ENCODE data around the gene PVR.

The PVR gene

DNA sequence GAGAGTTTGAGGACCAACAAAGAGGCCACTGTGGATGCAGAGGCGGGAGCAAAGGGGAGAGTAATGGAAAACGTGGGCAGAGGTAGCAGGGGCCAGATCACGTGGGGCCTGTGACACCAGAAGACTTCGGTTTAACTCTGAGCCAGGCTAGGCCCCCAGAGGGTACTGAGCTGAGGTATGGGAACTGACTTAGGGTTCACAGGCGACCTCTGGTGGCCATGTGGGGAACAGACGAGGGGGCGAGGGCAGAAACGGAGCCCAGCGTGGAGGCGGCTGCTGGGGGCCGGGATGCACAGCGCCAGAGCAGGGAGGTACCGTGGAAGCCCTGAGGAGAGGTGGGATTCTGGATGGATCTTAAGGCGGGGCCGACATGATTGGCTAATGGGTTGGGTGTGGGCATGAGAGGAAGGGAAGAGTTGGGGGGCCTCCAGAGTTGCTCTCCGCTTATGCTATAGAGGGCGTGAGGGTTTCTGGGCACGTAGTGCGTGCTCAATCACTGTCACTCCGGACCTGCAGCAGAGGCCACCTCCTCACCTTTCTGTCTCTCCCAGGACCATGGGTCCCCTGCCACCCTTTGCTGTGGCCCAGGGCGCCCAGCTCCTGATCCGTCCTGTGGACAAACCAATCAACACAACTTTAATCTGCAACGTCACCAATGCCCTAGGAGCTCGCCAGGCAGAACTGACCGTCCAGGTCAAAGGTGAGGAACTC lies 13.7 kb downstream of the PVR start:
- Histone ChIP-seq H3K9me3 (ENCODE audit: control insufficient read depth, insufficient read depth, low read depth, low read length) (no peaks in the 10 kb centered on the region), H3K36me3 (ENCODE audit: control insufficient read depth in 2 of 2, insufficient read depth in 1 of 2, low read length in 2 of 2) (peaks cover 50 to 92% of the 10 kb centered on the region in 2 experiments), H3K4me3 (ENCODE audit: low read depth, low read length) (no peak overlapping the region), H3K27ac (ENCODE audit: extremely low read depth, low read depth, low read length) (no peak overlapping the region), H3K4me1 (ENCODE audit: control insufficient read depth, insufficient read depth, low read length) (no peaks in the 10 kb centered on the region)
- CTCF ChIA-PET: interaction anchor here (0.6 to 5.7 kb wide), 24 partner anchors 9 to 653 kb away, joined by 3 to 52 read pairs (median 3); no protein-coding TSS in a partner anchor
- POLR2A ChIA-PET: interaction anchor here (1.0 to 1.5 kb wide), 3 partner anchors 10 to 80 kb away, joined by 3 to 4 read pairs (median 3); no protein-coding TSS in a partner anchor
- TF ChIP-seq EGR2 (tag by site-specific recombination; IDR thresholded peaks at IDR 0.05; ENCODE audit: low read depth) (peak; percentile 61), ZBTB20 (tag by site-specific recombination; IDR thresholded peaks at IDR 0.05) (no peak), ZNF654 (tag by site-specific recombination; IDR thresholded peaks at IDR 0.05; ENCODE audit: low read depth) (peak; percentile 11; the same call in 1 of the 2 replicates), ZNF768 (tag by site-specific recombination; IDR thresholded peaks at IDR 0.05) (peak; percentile 34; the same call in 1 of the 2 replicates), ZNF221 (tag by site-specific recombination; IDR thresholded peaks at IDR 0.05; ENCODE audit: borderline replicate concordance) (no peak), ZFHX2 (tag by site-specific recombination; conservative IDR thresholded peaks at IDR 0.05) (peak; percentile 63), ZNF830 (tag by site-specific recombination; IDR thresholded peaks at IDR 0.05; ENCODE audit: low read depth) (no peak)
- TF ChIP-seq, protein P1, sequence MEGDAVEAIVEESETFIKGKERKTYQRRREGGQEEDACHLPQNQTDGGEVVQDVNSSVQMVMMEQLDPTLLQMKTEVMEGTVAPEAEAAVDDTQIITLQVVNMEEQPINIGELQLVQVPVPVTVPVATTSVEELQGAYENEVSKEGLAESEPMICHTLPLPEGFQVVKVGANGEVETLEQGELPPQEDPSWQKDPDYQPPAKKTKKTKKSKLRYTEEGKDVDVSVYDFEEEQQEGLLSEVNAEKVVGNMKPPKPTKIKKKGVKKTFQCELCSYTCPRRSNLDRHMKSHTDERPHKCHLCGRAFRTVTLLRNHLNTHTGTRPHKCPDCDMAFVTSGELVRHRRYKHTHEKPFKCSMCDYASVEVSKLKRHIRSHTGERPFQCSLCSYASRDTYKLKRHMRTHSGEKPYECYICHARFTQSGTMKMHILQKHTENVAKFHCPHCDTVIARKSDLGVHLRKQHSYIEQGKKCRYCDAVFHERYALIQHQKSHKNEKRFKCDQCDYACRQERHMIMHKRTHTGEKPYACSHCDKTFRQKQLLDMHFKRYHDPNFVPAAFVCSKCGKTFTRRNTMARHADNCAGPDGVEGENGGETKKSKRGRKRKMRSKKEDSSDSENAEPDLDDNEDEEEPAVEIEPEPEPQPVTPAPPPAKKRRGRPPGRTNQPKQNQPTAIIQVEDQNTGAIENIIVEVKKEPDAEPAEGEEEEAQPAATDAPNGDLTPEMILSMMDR (tag by site-specific recombination; IDR thresholded peaks at IDR 0.05): peak; percentile 92
- TF ChIP-seq, protein P2, sequence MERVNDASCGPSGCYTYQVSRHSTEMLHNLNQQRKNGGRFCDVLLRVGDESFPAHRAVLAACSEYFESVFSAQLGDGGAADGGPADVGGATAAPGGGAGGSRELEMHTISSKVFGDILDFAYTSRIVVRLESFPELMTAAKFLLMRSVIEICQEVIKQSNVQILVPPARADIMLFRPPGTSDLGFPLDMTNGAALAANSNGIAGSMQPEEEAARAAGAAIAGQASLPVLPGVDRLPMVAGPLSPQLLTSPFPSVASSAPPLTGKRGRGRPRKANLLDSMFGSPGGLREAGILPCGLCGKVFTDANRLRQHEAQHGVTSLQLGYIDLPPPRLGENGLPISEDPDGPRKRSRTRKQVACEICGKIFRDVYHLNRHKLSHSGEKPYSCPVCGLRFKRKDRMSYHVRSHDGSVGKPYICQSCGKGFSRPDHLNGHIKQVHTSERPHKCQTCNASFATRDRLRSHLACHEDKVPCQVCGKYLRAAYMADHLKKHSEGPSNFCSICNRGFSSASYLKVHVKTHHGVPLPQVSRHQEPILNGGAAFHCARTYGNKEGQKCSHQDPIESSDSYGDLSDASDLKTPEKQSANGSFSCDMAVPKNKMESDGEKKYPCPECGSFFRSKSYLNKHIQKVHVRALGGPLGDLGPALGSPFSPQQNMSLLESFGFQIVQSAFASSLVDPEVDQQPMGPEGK (tag by site-specific recombination; IDR thresholded peaks at IDR 0.05): 0 out of 2 replicates have a peak, but pooled peaks have one; percentile 30

DNA sequence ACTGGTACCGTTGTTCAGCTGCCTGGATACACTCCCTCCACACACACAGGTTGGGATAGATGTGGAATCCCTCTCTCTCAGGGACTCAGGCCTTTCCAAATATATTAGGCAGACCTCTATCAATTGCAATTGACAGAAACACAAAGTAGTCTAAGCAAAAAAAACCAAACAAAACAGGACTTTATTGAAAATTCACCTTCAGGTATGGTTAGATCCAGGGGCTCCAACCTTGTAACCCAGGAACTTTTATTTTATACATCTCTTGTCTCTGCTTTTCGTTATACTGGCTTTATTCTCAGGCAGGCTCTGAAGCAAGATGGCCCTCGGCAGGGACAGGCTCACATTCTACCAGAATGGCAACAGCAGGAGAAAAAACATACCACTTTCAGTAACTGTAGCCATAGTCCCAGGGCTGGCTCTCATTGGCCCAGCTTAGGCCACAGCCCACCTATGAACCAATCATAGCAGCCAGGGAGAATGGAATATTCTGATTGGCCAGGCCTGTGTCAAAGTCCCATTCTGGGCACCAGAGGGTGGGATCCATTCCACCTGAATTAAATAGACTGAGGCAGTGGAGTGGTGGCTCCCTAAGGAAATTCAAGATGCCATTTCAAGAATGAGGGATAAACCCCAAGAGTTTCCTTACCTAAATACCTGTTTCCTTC lies 14.5 kb downstream of the PVR start:
- no peak overlapping the region for H3K27ac ChIP-seq (ENCODE audit: extremely low read depth, low read depth, low read length)
- H3K4me3 ChIP-seq (ENCODE audit: low read depth, low read length): no peak overlapping the region
- no peaks in the 10 kb centered on the region for H3K9me3 ChIP-seq (ENCODE audit: control insufficient read depth, insufficient read depth, low read depth, low read length)
- peaks cover 46 to 94% of the 10 kb centered on the region in 2 experiments for H3K36me3 ChIP-seq (ENCODE audit: control insufficient read depth in 2 of 2, insufficient read depth in 1 of 2, low read length in 2 of 2)
- TF ChIP-seq KLF8 (tag by site-specific recombination; IDR thresholded peaks at IDR 0.05) (no peak), YY1 (tag by site-specific recombination; IDR thresholded peaks at IDR 0.05) (no peak), ZNF529 (tag by site-specific recombination; IDR thresholded peaks at IDR 0.05; ENCODE audit: insufficient replicate concordance) (no peak), ZNF558 (tag by site-specific recombination; IDR thresholded peaks at IDR 0.05) (no peak), ZNF175 (tag by site-specific recombination; IDR thresholded peaks at IDR 0.05) (no peak), ZNF561 (tag by site-specific recombination; IDR thresholded peaks at IDR 0.05; ENCODE audit: borderline replicate concordance) (no peak), ZNF112 (tag by site-specific recombination; IDR thresholded peaks at IDR 0.05) (no peak), ZNF514 (tag by site-specific recombination; IDR thresholded peaks at IDR 0.05) (no peak), ZNF221 (tag by site-specific recombination; IDR thresholded peaks at IDR 0.05; ENCODE audit: borderline replicate concordance) (no peak), ZNF624 (tag by site-specific recombination; IDR thresholded peaks at IDR 0.05) (no peak), ZNF629 (tag by site-specific recombination; IDR thresholded peaks at IDR 0.05) (no peak), ZNF660 (tag by site-specific recombination; IDR thresholded peaks at IDR 0.05) (no peak), ZNF76 (tag by site-specific recombination; IDR thresholded peaks at IDR 0.05; ENCODE audit: borderline replicate concordance, low read depth) (no peak), ZNF621 (tag by site-specific recombination; IDR thresholded peaks at IDR 0.05) (no peak), ZNF792 (tag by site-specific recombination; IDR thresholded peaks at IDR 0.05) (no peak)
- TF ChIP-seq, protein P3, sequence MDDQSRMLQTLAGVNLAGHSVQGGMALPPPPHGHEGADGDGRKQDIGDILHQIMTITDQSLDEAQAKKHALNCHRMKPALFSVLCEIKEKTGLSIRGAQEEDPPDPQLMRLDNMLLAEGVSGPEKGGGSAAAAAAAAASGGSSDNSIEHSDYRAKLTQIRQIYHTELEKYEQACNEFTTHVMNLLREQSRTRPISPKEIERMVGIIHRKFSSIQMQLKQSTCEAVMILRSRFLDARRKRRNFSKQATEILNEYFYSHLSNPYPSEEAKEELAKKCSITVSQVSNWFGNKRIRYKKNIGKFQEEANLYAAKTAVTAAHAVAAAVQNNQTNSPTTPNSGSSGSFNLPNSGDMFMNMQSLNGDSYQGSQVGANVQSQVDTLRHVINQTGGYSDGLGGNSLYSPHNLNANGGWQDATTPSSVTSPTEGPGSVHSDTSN (CRISPR knock-in tag; IDR thresholded peaks at IDR 0.05): no peak
- TF ChIP-seq, protein P4, sequence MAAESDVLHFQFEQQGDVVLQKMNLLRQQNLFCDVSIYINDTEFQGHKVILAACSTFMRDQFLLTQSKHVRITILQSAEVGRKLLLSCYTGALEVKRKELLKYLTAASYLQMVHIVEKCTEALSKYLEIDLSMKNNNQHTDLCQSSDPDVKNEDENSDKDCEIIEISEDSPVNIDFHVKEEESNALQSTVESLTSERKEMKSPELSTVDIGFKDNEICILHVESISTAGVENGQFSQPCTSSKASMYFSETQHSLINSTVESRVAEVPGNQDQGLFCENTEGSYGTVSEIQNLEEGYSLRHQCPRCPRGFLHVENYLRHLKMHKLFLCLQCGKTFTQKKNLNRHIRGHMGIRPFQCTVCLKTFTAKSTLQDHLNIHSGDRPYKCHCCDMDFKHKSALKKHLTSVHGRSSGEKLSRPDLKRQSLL (tag by site-specific recombination; IDR thresholded peaks at IDR 0.05): no peak
- TF ChIP-seq, protein P5, sequence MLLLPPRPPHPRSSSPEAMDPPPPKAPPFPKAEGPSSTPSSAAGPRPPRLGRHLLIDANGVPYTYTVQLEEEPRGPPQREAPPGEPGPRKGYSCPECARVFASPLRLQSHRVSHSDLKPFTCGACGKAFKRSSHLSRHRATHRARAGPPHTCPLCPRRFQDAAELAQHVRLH (tag by site-specific recombination; IDR thresholded peaks at IDR 0.05): no peak
- POLR2A ChIA-PET: interaction anchor here (1.0 kb wide), 1 partner anchor 75 kb away, joined by 3 read pairs; no protein-coding TSS in a partner anchor
- CTCF ChIA-PET: interaction anchor here (0.6 to 5.7 kb wide), 10 partner anchors 9 to 116 kb away, joined by 3 to 52 read pairs (median 7); no protein-coding TSS in a partner anchor
- no peaks in the 10 kb centered on the region for H3K4me1 ChIP-seq (ENCODE audit: control insufficient read depth, insufficient read depth, low read length)

Data from HEK293 (cell line).